Stimulated activated CD8-positive, alpha-beta memory T cell treated with anti-CD3 and anti-CD28 coated beads, Interleukin-15, amount 100 ng/mL, for 24 hours (primary cell): ENCODE results near the gene CSRP2.

Experiments used
- DNase-seq: peaks from one replicate; pipeline ENCODE4 v3.0.0-alpha.2; 2020; ENCODE audit warnings: low read depth

The CSRP2 gene

DNA sequence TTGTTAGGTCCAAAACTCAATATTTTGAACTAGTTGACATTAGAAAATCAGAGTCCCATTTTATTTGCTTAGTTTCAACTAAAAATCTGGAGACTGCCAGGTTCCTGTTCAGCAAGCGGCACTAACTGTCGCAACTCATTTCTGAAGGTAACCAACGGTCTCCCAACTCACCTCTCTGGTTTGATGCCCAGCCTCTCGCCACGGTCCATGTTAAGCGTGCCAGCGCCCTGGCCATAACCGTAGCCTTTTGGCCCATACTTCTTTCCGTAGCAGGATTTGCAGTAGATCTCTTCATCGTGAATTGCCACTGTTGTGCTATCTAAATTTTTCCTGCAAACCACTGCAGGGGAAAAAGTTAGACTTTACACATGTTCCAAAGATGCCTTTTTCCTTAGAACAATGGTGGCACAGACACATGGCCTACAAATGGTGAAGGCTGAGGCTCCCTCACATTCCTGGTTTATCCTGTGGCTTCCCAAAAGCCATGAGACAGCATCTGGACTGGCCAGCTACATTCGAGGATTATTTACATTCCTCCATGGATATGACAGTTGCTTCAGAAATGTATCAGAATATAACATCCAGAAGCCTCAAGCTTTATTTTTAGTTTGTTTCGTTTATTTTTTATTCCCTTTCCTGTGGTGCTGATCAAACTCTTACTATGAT lies 15.7 kb downstream of the CSRP2 start:
- DNase-seq: no peak

DNA sequence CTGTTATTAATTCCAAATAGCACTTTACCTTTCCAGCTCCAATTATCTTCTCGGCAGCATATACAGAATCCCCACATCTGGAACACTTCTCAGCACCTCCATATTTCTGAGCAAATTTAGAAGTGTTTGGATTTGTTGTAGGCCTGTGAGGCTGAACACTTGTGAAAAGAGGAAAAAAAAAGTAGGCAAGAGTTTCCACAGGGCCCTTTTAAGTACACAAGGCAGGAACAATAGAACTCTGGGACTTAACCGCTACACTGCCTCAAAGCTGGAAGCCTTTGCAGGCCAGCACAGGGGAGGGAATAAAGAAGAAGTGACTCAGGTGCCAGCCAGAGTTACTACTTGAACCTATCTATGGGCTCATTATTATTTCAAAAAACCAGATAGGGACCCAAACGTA lies 18.6 kb downstream of the CSRP2 start:
- no peak for DNase-seq

DNA sequence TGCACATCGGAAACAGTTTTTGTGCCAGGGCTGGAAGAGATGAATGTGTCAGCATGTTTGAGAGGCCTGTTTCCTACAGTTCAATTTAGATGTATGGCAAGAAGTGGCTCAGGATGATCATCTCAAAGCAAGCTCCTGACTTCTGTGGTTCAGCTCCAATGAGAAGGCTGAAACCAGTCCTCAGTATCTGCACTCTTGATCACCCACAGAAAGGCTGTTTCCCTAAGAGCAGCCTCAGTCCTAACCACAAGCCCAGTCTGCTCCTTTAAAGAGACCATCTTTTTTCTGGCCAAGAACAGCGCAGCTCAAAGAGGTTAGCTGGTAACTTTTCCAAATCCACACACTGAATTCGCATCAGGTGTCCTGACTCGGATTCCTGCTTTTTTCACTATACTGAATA lies 19.2 kb downstream of the CSRP2 start:
- DNase-seq: no peak

DNA sequence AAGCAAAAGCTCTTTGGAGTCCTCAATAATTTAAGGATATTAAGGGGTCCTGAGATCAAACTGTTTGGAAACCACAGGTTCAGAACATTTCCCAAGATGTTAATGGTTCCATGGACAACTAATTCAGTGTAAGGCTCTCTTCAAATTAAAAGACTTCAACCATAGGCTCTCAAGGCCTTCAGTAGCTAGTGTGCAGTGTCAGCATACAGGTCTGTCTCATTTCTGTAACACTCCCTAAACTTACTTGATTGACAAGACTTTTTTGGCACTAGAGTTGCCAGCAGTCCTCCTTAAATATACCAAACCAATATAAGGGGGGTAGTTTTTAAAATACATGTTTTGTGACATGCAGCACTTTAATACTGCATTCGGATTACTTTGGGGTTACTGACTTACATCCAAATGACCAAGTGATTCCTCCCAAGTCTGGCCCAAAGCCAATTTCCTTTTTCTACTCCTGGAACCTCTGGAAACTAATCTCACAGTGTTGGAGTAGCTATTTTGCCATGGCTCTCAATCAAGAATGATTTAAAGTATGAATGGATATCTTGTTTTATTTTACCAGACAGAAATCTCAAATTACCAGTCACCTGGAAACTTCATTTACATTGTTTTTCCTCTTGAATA lies 22.7 kb downstream of the CSRP2 start:
- DNase-seq: no peak

DNA sequence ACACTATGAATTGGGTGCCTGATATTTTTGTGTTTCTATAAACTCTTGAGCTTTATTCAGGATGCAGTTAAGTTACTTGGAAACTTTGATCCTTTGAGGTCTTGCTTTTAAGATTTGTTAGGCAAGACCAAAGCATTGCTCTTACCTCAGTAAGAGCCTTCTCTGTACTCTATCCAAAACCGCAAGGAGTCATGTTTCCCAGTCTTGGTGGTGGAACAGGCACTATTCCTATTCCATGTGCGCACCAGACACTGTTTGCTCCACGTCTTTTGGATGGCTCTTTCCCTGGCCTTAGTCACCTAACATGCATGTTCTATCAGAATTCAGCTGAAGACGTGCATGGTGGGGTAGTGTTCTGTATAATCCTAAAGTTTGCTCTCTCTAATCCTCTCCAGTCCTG lies 23.5 kb downstream of the CSRP2 start:
- no peak for DNase-seq

DNA sequence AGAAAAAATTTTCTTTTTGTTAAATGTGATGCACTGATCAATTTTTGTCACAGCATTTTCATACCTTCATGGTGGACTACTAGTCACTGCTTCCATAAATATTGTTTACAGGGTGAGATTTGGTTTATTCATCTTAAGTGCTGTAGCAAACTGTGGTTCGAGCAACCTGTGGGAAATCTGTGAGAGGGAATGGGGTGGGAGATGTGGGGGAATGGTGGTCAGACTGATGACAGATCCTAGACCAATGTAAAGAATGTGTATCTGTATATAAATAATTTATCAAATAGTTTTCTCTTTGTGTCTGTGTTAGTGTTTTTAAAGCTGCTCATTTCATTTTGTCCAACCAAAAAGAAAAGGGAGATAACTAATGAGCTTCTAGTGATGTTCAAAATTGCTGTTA lies 26.7 kb downstream of the CSRP2 start:
- DNase-seq: no peak

DNA sequence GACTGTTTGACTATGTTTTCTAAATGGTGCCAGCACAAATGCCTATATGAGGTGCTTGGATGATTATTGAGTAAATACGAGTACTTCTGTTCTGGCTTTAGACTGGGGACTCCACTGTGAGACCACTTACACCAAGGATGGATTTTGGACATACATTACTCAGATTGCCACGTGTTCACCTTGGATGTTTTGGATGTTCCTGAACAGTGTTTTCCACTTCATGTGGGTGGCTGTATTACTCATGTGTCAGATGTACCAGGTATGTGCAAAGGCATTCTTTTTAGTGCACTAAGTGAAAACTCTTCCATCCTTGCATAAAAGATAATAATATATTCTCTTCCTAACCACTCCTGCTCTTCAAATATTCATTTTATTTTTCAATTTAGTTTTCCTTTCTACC lies 30.7 kb downstream of the CSRP2 start:
- DNase-seq: no peak

DNA sequence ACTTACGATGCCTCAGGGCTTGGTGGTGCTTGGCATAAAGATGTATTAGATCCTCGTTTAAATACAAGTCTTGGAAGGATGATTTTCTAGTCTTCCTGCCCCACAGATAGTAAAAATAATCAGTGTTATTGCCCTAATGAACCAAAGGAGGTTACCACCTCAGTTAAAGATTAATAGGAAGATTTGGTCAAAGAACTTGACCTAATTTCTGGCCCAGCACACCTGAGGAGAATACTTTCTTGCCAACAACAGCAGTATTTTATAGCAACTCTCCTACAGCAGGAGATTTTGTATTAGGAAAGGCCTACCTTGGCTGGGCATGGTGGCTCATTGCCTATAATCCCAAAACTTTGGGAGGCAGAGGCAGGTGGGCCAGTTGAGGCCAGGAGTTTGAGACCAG lies 31.6 kb downstream of the CSRP2 start:
- no peak for DNase-seq

DNA sequence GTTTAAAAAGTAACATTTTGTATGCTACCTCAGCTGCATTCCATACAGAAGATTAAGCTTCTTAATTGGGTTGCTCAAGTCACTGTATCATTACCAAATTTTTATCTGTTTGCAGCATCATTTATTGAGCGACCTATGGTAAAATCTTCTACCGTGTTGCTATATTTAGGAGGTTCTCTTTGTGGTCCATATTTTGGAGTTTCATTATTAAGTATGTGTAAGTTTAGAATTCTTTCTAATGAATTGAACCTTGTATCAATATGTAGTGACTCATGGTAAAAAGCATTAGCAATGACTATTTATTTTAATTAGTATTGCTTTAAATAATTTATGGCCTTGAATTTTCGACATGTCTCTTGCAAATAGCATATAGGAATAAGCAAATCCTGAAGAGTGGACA lies 42.2 kb downstream of the CSRP2 start:
- DNase-seq: no peak

DNA sequence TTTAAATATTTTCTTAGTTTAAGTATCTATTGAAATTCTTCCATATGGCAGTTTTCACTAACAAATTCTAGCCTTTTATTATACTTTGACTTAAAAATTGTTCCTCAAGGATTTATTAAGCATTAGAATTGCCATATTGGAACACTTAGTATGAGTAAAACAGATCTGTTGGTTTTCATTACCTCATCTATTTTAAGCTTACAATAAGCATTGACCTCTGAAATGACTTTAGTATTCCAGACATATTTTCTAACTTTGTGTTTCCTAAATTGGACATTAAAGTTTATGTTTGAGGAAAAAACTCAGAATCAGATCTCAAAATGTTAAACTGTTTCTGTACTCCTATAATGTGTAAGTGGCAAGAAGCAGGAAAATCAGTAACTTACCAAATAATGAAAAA lies 48.4 kb downstream of the CSRP2 start:
- DNase-seq: no peak

DNA sequence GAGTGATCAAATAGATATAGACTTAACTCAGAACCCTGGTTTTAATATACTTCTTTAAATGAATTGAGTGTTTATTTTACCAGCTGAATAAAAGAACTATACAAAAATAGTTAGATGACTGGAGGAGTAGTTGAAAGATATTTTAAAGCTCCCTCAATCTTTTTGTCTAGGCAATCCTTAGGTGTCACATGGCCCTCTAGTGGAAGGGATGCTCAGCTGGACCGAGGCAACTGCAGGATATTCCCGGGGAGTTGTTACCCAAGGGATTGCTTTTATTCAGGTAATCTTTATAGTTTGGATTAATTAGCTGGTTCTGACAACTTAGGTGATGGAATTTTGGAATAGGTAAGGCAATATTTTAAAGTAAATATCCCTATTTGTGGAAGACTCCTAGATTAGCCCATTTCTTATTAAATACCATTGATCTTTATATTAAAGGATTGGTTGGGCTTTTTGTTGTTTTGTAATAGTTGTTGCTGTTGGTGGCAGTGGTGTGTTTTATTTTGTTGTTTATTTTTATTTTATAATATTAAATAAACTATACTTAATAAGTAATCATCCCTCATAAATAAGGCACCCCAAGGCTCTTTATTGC lies 57.8 kb downstream of the CSRP2 start:
- no peak for DNase-seq

DNA sequence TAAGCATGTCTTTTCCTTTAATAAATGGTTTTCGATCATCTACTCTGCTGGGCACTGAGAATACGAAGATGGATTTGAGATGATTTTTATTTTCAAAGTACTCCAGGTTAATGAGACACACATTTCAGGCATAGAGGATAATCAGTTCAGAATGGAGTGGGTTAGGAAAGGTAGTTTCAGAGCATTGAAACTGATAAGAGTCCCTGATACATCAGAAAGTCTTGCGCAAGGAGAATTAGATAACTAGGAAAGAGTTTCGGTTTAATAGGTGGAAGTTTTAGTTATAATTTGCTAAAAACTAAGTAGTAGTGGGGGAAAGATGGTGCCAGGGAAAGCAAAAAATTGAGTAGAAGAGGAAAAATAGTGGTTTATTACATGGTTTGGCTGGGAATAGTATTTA lies 64.8 kb downstream of the CSRP2 start:
- no peak for DNase-seq

DNA sequence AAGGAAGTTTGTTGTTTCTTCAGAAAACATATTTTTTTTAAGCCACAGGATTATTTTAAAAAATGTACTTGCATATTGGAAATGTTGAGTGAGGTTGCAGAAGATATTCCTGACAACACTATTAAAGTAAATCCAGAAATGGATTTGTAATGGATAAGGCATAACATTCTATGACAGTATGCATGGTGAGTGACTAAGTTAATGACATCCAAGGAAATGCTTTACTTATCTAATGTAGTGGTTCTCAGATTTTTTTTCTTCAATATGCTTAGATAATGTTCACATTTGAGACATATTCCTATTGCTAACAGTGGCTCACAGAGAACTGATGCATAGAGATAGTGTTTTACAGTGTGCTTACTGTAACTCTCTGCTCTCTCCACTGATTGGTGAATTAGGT lies 65.6 kb downstream of the CSRP2 start:
- no peak for DNase-seq

DNA sequence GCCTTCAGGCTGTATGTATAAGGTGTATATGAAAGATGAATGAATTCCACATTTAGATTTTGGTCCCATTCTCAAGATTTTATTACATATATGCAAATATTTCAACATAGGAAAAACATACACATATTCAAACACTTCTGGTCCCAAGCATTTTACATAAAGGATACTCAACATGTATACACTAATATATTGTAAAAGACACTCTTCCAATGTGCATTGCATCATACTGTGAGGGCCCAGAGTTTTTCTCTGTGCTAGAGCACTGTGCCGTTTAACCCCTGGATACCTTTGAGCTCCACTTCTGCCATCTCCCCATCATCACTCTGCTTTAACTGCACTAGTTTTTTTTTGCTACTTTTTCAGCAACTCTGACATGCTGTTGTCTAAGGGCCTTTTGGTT lies 66.8 kb downstream of the CSRP2 start:
- DNase-seq: no peak

DNA sequence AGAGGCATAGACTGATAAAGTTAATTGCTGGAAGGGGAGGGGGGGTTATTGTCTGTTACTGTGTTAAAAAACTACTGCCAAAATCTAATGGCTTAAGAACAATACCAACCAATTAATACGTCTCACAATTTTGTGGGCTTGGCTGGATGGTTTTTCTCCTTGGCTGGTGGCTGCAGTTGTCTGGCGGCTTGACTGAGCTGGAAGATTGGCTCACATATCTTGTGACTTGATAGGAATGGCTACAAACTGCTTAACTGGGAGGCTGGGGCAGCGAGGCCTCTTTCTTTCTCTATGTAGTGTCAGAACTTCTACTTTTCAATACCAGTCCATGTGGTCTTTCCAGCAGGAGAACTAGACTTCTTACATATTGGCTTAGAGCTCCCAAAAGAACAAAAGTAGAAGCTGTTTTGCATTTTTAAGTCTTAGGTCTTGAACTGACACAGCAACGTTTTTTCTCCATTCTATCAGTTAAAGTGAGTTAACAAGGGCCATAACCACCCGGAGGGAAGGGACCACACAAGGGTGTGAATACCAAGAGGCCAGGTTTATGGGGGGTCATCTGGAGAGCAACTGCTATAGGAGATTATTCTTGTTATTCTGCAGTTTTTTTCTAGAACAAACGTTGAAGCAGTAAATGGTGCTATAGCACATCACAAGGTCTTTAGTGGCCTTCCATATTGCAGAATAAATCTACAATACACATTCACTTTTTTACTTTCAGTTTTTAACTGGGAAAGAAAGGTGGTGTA lies 68.0 kb downstream of the CSRP2 start:
- no peak for DNase-seq
